Mononuclear cell (primary cell): ENCODE measurements around the gene PRKCE. TPM values are rescaled to one million over a fixed set of nuclear protein-coding genes. Genes with fewer than 3 reads are reported as not detected.

Experiments
- H3K27me3 ChIP-seq: 2 replicates; pipeline ENCODE4 v1.6.0; 2011; ENCODE audit warnings: low read length, control low read depth; ENCODE audit not compliant: insufficient read depth
- H3K4me1 ChIP-seq: 2 replicates; pipeline ENCODE4 v1.5.1; 2011; ENCODE audit warnings: mild to moderate bottlenecking, low read length, control low read depth; ENCODE audit not compliant: insufficient read depth
- H3K4me3 ChIP-seq: 2 replicates; pipeline ENCODE4 v1.5.1; 2011; ENCODE audit warnings: mild to moderate bottlenecking, low read length, moderate library complexity
- H3K9me3 ChIP-seq: 2 replicates; pipeline ENCODE4 v1.5.1; 2011; ENCODE audit warnings: low read depth, mild to moderate bottlenecking, control low read depth, low read length
- total RNA-seq: library from RNA; depleted of rRNA; stranded (reverse); fragments of >200 nt; gene quantifications from one replicate; pipeline ENCODE4 v1.2.3, GENCODE V29; 2012

PRKCE gene
- total RNA-seq, 1 donor, result 13.6 TPM

- Histone ChIP-seq H3K4me3 (no peak overlapping the region), H3K9me3 (no peaks in the 10 kb centered on the region), H3K4me1 (no peaks in the 10 kb centered on the region), H3K27me3 (no peaks in the 10 kb centered on the region)
Measured at GRCh38 chr2:46150445-46150955, 499.0 kb downstream of the PRKCE start.

DNA sequence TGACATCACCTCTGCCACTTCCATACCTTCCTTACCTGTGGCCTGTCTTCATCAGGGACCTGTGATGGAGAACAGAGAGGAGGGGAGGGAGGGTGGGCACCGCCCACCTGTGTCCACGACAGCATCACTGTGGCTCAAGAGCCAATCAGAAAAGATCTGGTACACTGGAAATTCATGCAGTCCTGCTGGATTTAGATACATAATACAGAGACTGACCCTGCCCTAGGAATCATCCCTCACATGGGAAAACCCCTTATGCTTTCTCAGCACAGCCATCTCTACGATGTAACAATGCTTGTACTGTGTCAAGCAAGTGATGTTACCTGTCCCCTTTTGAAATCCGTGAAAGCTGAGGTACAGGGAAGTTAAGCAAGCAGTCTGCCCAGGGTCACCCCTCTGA is 500.1 kb downstream of the PRKCE start:
- no peaks in the 10 kb centered on the region for H3K4me1 ChIP-seq
- H3K9me3 ChIP-seq, result no peaks in the 10 kb centered on the region
- H3K27me3 ChIP-seq, result no peaks in the 10 kb centered on the region
- no peak overlapping the region for H3K4me3 ChIP-seq

- Histone ChIP-seq H3K4me1 (no peaks in the 10 kb centered on the region), H3K4me3 (no peak overlapping the region), H3K27me3 (no peaks in the 10 kb centered on the region), H3K9me3 (no peaks in the 10 kb centered on the region)
Measured at GRCh38 chr2:46153996-46154753, 502.7 kb downstream of the PRKCE start.

DNA sequence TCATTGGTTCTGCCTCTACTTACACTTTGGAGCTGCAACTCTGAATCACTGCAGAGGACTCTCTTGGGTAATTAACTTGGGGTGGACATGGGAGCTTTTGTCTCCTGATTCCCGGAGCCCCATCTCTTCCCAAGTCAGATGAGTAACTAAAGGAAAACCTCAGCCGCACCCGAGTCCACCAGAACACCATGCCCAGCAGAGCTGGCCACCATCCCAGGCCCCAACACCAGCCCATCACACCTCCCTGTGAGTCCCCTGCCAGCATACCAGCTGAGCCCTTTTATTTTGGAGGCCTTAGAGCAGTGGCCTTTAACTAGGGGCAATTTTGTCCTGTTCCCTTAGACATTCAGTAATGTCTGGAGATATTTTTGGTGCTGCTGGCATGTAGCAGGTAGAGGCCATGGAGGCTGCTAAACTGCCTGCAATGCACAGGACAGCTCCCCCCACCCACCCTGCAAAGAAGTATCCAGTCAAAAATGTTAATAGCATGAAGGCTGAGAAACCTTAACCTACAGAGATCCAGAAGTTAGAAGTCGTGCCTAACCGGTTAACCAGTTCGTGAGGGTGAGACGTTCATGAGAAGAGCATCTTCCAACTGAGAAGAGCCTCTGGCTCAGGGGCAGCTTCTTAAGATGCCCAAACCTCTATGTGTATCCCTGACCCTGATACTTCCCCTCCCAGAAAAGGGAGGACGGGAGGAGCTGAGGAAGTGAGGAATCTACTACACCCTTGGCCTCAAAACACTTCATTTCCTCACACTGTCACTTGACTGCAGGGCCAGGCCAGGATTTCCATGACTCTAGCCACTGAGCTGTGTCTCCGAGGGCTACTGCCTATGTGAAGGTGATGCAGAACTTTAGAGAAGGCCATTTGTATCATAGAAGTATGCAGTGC is 505.8 kb downstream of the PRKCE start:
- no peak overlapping the region for H3K4me3 ChIP-seq
- peaks cover 2% of the 10 kb centered on the region for H3K4me1 ChIP-seq
- no peaks in the 10 kb centered on the region for H3K9me3 ChIP-seq
- no peaks in the 10 kb centered on the region for H3K27me3 ChIP-seq

GRCh38 chr2:46157966-46158310 is 506.5 kb downstream of the PRKCE start:
- peaks cover 6% of the 10 kb centered on the region for H3K4me1 ChIP-seq
- no peaks in the 10 kb centered on the region for H3K27me3 ChIP-seq
- H3K9me3 ChIP-seq, result no peaks in the 10 kb centered on the region
- no peak overlapping the region for H3K4me3 ChIP-seq

DNA sequence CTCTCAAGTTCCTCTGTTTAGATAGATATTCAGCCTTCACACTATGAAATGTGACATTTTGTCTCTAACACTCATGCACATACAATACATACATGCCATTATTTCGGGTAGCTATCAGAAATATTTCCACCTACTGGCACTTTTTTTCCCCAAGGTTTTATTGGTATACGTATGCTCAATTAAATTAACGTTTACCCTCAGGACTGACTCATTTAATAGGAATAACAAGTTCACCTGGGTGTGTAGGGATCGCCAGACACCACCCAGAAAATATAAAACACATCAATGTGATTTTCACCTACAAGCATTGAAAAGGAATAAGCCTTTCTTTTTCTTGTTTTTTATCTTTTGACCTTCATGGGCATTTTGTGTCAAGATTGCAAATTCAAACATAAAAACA is 507.2 kb downstream of the PRKCE start:
- H3K9me3 ChIP-seq, result no peaks in the 10 kb centered on the region
- no peaks in the 10 kb centered on the region for H3K27me3 ChIP-seq
- peaks cover 6% of the 10 kb centered on the region for H3K4me1 ChIP-seq
- no peak overlapping the region for H3K4me3 ChIP-seq

- Histone ChIP-seq H3K4me1 (peaks cover 6% of the 10 kb centered on the region), H3K27me3 (no peaks in the 10 kb centered on the region), H3K9me3 (no peaks in the 10 kb centered on the region), H3K4me3 (no peak overlapping the region)
Measured at GRCh38 chr2:46160326-46160725, 508.9 kb downstream of the PRKCE start.

DNA sequence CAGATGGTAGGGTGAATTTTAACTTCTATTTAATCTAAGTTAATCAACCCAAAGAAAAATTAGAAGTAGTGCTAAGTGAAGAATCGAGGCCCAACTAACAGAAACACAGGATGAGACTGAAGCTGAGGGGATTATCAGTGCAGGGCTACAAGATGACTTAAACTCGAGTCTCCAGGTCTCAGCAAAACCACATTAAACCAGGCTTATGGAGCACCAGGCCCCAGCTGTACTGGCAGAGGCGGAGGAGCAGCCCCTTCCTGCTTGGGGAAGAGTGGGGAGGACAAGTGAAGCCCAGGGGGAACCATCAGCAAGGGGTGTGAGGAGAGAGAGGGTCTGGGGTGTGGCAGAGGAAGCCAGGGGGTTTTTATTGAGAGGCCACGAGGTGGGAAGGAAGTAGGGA is 509.8 kb downstream of the PRKCE start:
- H3K27me3 ChIP-seq, result no peaks in the 10 kb centered on the region
- no peaks in the 10 kb centered on the region for H3K9me3 ChIP-seq
- H3K4me1 ChIP-seq, result peaks cover 6% of the 10 kb centered on the region
- H3K4me3 ChIP-seq, result no peak overlapping the region

GRCh38 chr2:46161911-46162310 is 510.4 kb downstream of the PRKCE start:
- Histone ChIP-seq H3K4me3 (no peak overlapping the region), H3K4me1 (peaks cover 6% of the 10 kb centered on the region), H3K27me3 (no peaks in the 10 kb centered on the region), H3K9me3 (no peaks in the 10 kb centered on the region)

DNA sequence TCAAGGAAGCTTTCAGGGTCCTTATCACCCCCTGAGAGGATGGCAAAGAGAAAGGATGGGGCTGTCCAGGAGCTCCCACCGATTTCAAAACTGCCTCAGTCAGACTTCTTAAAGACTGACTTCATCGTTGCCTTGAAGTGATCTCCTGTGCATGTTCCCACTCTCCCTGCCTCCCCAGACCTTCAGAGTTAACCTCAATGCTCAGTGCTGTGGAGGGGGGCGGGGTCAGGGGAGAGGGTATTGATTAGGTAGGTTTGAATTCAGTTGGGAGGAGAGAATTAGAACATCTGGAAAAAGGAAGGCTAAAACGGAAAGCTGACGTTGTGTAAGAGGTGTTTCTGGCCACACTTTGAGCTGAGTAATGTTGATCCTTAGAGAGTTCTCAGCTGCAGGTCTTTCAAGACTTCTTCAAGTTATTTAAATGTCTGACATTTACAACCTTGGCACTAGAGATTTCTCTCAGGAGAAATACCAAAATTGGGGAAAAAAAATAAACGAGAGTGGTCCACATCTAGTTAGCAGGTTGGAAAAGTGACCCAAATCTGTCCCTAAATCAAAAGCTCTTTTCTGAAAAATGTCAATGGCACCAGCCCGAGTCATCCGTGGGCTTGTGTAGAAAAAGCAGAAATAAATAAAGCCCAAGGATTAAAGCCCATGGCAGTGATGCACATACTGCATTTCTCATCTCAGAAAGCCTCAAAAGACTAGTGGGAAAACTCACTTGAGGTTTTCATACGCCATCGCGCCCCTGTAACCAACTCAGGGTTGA is 511.0 kb downstream of the PRKCE start:
- no peak overlapping the region for H3K4me3 ChIP-seq
- peaks cover 6% of the 10 kb centered on the region for H3K4me1 ChIP-seq
- H3K27me3 ChIP-seq, result no peaks in the 10 kb centered on the region
- H3K9me3 ChIP-seq, result no peaks in the 10 kb centered on the region

- H3K4me3 ChIP-seq, result no peak overlapping the region
- H3K4me1 ChIP-seq, result peaks cover 6% of the 10 kb centered on the region
- no peaks in the 10 kb centered on the region for H3K9me3 ChIP-seq
Measured at GRCh38 chr2:46163098-46163430, 511.6 kb downstream of the PRKCE start.

GRCh38 chr2:46163804-46164528 is 512.5 kb downstream of the PRKCE start:
- Histone ChIP-seq H3K9me3 (no peaks in the 10 kb centered on the region), H3K27me3 (no peaks in the 10 kb centered on the region), H3K4me1 (peaks cover 6% of the 10 kb centered on the region), H3K4me3 (no peak overlapping the region)

More at GRCh38 chr2:46163098-46163430, 511.6 kb downstream of the PRKCE start:
- H3K27me3 ChIP-seq, result no peaks in the 10 kb centered on the region

DNA sequence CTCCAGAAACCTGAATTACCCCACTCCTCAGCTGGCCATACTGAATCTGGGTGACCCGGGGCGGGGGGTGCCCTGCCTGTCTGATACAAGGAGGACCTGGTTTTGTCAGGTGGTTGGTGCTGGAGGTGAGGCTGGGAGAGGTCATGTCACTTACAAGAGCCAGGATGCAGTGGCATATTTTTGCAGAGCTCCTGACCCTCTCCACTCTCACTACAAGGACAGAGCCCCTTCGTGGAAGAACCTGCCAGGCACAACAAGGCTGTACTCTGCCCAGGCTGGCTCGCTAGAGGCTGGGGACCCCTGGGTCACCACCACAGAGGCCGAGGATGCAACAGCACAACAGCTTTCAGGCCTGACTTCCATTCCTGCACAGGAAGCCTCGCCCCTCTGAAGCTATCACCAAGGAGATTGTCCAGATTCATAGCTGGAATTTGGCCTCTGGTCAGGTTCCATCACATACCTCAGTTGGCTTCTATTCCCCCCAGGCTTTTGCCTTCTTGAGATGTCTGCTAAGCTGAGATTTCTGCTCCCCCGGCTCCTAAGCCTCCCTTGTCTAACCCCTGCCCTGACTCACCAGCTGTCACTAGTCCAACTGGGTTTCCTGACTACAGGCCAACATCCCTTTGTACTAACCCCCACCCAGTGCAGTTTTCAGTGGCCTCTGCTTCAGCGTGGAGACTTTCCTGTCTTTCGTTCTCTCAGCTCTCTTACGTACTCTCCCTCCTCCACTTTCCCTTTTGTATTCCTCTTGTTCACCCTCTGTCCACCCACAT is 513.2 kb downstream of the PRKCE start:
- Histone ChIP-seq H3K4me1 (peaks cover 6% of the 10 kb centered on the region), H3K27me3 (no peaks in the 10 kb centered on the region), H3K9me3 (no peaks in the 10 kb centered on the region), H3K4me3 (no peak overlapping the region)

GRCh38 chr2:46165916-46166315 is 514.4 kb downstream of the PRKCE start:
- H3K4me1 ChIP-seq, result peaks cover 6% of the 10 kb centered on the region
- H3K27me3 ChIP-seq, result no peaks in the 10 kb centered on the region
- H3K4me3 ChIP-seq, result no peak overlapping the region
- no peaks in the 10 kb centered on the region for H3K9me3 ChIP-seq
